ENCODE measurements around the gene TMEM63C. TPM values are rescaled to one million over a fixed set of nuclear protein-coding genes. Genes with fewer than 3 reads are reported as not detected.

TMEM63C gene
- total RNA-seq, 1 experiment from 2014 or later: 0.13 TPM

DNA sequence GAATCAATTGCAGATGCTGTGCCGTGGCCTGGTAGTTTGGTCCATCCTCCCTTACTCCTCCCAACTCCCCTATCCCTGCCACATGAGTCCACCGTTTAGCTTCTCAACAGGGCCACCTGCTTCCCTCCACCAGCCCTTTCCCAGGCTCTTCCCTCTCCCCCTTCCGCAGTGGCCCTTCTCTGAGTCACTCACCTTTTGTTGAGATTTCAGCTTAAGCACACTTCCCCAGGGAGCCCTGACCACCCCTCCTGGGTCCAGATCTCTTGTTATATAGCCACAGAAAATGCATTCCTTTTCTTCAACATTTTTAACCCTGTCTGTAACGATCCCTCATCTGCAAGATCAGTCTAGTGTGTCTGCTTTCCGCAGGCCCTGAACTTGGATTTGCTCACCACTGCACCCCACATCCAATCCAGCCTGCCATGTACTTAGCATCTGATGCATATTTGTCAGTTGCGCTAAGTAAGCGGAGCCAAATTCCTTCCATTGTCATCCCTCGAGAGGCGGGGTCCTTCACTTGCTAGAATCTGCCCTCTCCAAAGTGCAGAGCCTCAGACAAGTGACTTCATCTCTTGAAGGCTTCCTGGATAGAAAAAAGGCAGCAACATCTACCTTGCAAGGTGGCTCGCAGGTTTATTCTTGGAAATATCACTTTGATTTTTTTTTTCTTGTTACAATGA lies 41.1 kb downstream of the TMEM63C start:
- CTCF ChIA-PET: no interaction called here
- BruUV-seq (replicated peaks): no TSS peak
- POLR2A ChIA-PET (ENCODE audit: low non-redundant PET): no interaction called here
- H3K27me3 ChIP-seq (replicated peaks; ENCODE audit: insufficient read depth, low read depth, low read length, poor library complexity): peaks cover 22% of the 10 kb centered on the region
- no peak overlapping the region for H3K4me3 ChIP-seq (ENCODE audit: low read depth, low read length, poor library complexity, severe bottlenecking)
- no peak for DNase-seq (ENCODE audit: low spot score)
- H3K9me3 ChIP-seq (ENCODE audit: low read depth, low read length, poor library complexity, severe bottlenecking): no peaks in the 10 kb centered on the region
- H3K36me3 ChIP-seq (ENCODE audit: insufficient read depth, low read length, poor library complexity, severe bottlenecking): no peaks in the 10 kb centered on the region
- H3K4me1 ChIP-seq (ENCODE audit: insufficient read depth, low read length, poor library complexity, severe bottlenecking): no peaks in the 10 kb centered on the region
- no peak overlapping the region for H3K27ac ChIP-seq (ENCODE audit: low read depth, low read length, poor library complexity, severe bottlenecking)
- no peak for TF ChIP-seq CTCF (conservative IDR thresholded peaks at IDR 0.05; ENCODE audit: low read depth, low read length)
- TF ChIP-seq EZH2 (IDR thresholded peaks at IDR 0.05; ENCODE audit: borderline replicate concordance, low read depth, low read length, poor library complexity, severe bottlenecking): no peak
- intact Hi-C loops (cut with micrococcal nuclease; ENCODE audit: unreplicated experiment): no loop called here

DNA sequence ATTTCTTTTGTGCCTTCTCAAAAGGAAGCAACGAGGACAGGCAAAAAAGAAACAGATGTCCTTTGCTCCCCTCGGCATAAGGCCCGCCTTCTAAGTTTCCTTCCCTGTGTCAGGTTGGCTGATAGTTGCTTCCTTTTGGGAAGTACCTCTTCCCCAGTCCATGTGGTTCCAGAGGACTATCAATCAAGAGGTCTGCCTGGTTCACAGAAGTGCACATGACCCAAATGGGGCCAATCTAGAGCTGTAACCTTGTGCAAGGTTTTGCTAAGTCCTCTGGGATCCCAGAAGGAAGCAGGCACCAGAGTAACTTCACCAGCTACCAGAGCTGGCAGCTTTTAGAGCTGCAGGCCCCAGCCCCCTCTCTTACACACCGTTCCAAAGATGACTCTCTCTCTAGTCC lies 42.6 kb downstream of the TMEM63C start:
- DNase-seq (ENCODE audit: low spot score): no peak
- no peak overlapping the region for H3K4me3 ChIP-seq (ENCODE audit: low read depth, low read length, poor library complexity, severe bottlenecking)
- H3K9me3 ChIP-seq (ENCODE audit: low read depth, low read length, poor library complexity, severe bottlenecking): no peaks in the 10 kb centered on the region
- no peak overlapping the region for H3K27ac ChIP-seq (ENCODE audit: low read depth, low read length, poor library complexity, severe bottlenecking)
- ChIA-PET CTCF (no interaction called here), POLR2A (ENCODE audit: low non-redundant PET) (no interaction called here)
- H3K4me1 ChIP-seq (ENCODE audit: insufficient read depth, low read length, poor library complexity, severe bottlenecking): no peaks in the 10 kb centered on the region
- TF ChIP-seq EZH2 (IDR thresholded peaks at IDR 0.05; ENCODE audit: borderline replicate concordance, low read depth, low read length, poor library complexity, severe bottlenecking) (no peak), CTCF (conservative IDR thresholded peaks at IDR 0.05; ENCODE audit: low read depth, low read length) (no peak)
- intact Hi-C loops (cut with micrococcal nuclease; ENCODE audit: unreplicated experiment): no loop called here
- H3K36me3 ChIP-seq (ENCODE audit: insufficient read depth, low read length, poor library complexity, severe bottlenecking): no peaks in the 10 kb centered on the region
- H3K27me3 ChIP-seq (replicated peaks; ENCODE audit: insufficient read depth, low read depth, low read length, poor library complexity): peaks cover 7% of the 10 kb centered on the region
- no TSS peak for BruUV-seq (replicated peaks)

DNA sequence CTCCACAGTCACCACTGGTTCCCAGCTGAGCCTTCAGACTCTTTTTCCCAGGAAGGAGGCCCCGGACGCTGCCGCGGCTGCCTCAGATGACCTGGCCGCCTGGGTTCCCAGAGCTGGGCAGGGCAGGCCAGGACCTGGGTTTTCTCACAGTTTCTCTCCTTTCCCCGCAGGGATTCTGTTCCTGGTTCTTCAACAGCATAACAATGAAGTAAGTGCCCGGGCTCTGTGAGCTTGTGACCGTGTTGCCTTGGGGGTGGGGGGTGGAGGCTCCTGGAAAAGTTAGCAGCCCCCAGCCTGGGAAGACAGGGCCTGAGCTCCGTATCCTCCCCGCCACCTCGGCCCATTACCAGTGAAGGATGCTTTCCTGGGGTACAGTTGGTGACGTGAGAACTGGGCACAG lies 43.7 kb downstream of the TMEM63C start:
- no TSS peak for BruUV-seq (replicated peaks)
- Histone ChIP-seq H3K4me1 (ENCODE audit: insufficient read depth, low read length, poor library complexity, severe bottlenecking) (no peaks in the 10 kb centered on the region), H3K9me3 (ENCODE audit: low read depth, low read length, poor library complexity, severe bottlenecking) (no peaks in the 10 kb centered on the region), H3K27me3 (replicated peaks; ENCODE audit: insufficient read depth, low read depth, low read length, poor library complexity) (no peaks in the 10 kb centered on the region), H3K27ac (ENCODE audit: low read depth, low read length, poor library complexity, severe bottlenecking) (no peak overlapping the region), H3K4me3 (ENCODE audit: low read depth, low read length, poor library complexity, severe bottlenecking) (no peak overlapping the region), H3K36me3 (ENCODE audit: insufficient read depth, low read length, poor library complexity, severe bottlenecking) (no peaks in the 10 kb centered on the region)
- TF ChIP-seq EZH2 (IDR thresholded peaks at IDR 0.05; ENCODE audit: borderline replicate concordance, low read depth, low read length, poor library complexity, severe bottlenecking) (no peak), CTCF (conservative IDR thresholded peaks at IDR 0.05; ENCODE audit: low read depth, low read length) (no peak)
- intact Hi-C loops (cut with micrococcal nuclease; ENCODE audit: unreplicated experiment): no loop called here
- no peak for DNase-seq (ENCODE audit: low spot score)
- ChIA-PET POLR2A (ENCODE audit: low non-redundant PET) (no interaction called here), CTCF (interaction anchor here (0.6 kb wide), 1 partner anchor 493 kb away, joined by 5 read pairs; no protein-coding TSS in a partner anchor)

All from A673 (cell line).